SK-N-SH treated with all-trans-retinoic acid at 6 μM for 48 hours (cell line): Measurements from ENCODE around the gene FRK.

Experiments used
- ATAC-seq: fragments of 200-7000 bp; cut with Tn5 transposase; 3 replicates; pipeline ENCODE4 v1.9.1; 2020; ENCODE audit warnings: mild to moderate bottlenecking, moderate library complexity
- ARNTL ChIP-seq: fragments of 450-650 bp; formaldehyde crosslinking; IDR thresholded peaks from 2 replicates; pipeline ENCODE4 v1.5.0; 2020; ENCODE audit warnings: low read depth, mild to moderate bottlenecking, moderate library complexity, borderline replicate concordance
- BACH2 ChIP-seq: fragments of 250-450 bp; sonication (Bioruptor Pico); IDR thresholded peaks from 2 replicates; pipeline ENCODE4 v1.9.0; 2021; ENCODE audit warnings: mild to moderate bottlenecking, borderline replicate concordance
- CREB5 ChIP-seq: fragments of 250-450 bp; sonication (Bioruptor Pico); IDR thresholded peaks from 2 replicates; pipeline ENCODE4 v1.5.1; 2020; ENCODE audit warnings: low read depth, mild to moderate bottlenecking, moderate library complexity
- CSDC2 ChIP-seq: fragments of 250-450 bp; sonication (Bioruptor Pico); IDR thresholded peaks from 2 replicates; pipeline ENCODE4 v1.5.0; 2020; ENCODE audit warnings: mild to moderate bottlenecking, moderate library complexity
- ESRRG ChIP-seq: fragments of 250-450 bp; sonication (Bioruptor Pico); IDR thresholded peaks from 2 replicates; pipeline ENCODE4 v1.6.1; 2021; ENCODE audit warnings: mild to moderate bottlenecking
- GLIS3 ChIP-seq: fragments of 250-450 bp; sonication (Bioruptor Pico); IDR thresholded peaks from 2 replicates; pipeline ENCODE4 v1.5.0; 2020; ENCODE audit warnings: mild to moderate bottlenecking, moderate library complexity
- ISL1 ChIP-seq: fragments of 250-450 bp; sonication (Bioruptor Pico); IDR thresholded peaks from 2 replicates; pipeline ENCODE4 v2.1.2; 2022; ENCODE audit warnings: mild to moderate bottlenecking, moderate library complexity
- OSR1 ChIP-seq: fragments of 250-450 bp; sonication (Bioruptor Pico); IDR thresholded peaks from 2 replicates; pipeline ENCODE4 v1.8.0; 2022; ENCODE audit warnings: moderate library complexity, mild to moderate bottlenecking, inconsistent platforms
- PATZ1 ChIP-seq: fragments of 250-450 bp; sonication (Bioruptor Pico); IDR thresholded peaks from 2 replicates; pipeline ENCODE4 v1.8.0; 2020; ENCODE audit warnings: mild to moderate bottlenecking, moderate library complexity, borderline replicate concordance
- POU6F1 ChIP-seq: fragments of 250-450 bp; sonication (Bioruptor Pico); IDR thresholded peaks from 2 replicates; pipeline ENCODE4 v1.8.0; 2021; ENCODE audit warnings: low read depth, mild to moderate bottlenecking, moderate library complexity, borderline replicate concordance
- PPARA ChIP-seq: fragments of 250-450 bp; sonication (Bioruptor Pico); IDR thresholded peaks from 2 replicates; pipeline ENCODE4 v1.5.0; 2020; ENCODE audit warnings: mild to moderate bottlenecking, borderline replicate concordance
- RARB ChIP-seq: fragments of 250-450 bp; sonication (Bioruptor Pico); IDR thresholded peaks from 2 replicates; pipeline ENCODE4 v1.8.0; 2021; ENCODE audit warnings: mild to moderate bottlenecking, moderate library complexity
- SNAI2 ChIP-seq: fragments of 250-450 bp; sonication (Bioruptor Pico); IDR thresholded peaks from 2 replicates; pipeline ENCODE4 v1.5.0; 2020; ENCODE audit warnings: mild to moderate bottlenecking, moderate library complexity
- TCF4 ChIP-seq: fragments of 250-450 bp; sonication (Bioruptor Pico); IDR thresholded peaks from 2 replicates; pipeline ENCODE4 v1.8.0; 2021; ENCODE audit warnings: mild to moderate bottlenecking, moderate library complexity, borderline replicate concordance
- TOX ChIP-seq: fragments of 250-450 bp; sonication (Bioruptor Pico); IDR thresholded peaks from 2 replicates; pipeline ENCODE4 v1.8.0; 2021; ENCODE audit warnings: mild to moderate bottlenecking, moderate library complexity, borderline replicate concordance
- ZFP3 ChIP-seq: fragments of 250-450 bp; sonication (Bioruptor Pico); IDR thresholded peaks from 2 replicates; pipeline ENCODE4 v1.5.0; 2020; ENCODE audit warnings: mild to moderate bottlenecking, moderate library complexity
- ZFP30 ChIP-seq: fragments of 450-650 bp; formaldehyde crosslinking; IDR thresholded peaks from 2 replicates; pipeline ENCODE4 v1.5.0; 2022; ENCODE audit warnings: mild to moderate bottlenecking, moderate library complexity
- ZNF565 ChIP-seq: fragments of 450-650 bp; formaldehyde crosslinking; conservative IDR thresholded peaks from 2 replicates; pipeline ENCODE4 v1.5.0; 2020; ENCODE audit warnings: low read depth, mild to moderate bottlenecking, moderate library complexity
- ZNF70 ChIP-seq: fragments of 450-650 bp; formaldehyde crosslinking; IDR thresholded peaks from 2 replicates; pipeline ENCODE4 v1.5.0; 2020; ENCODE audit warnings: mild to moderate bottlenecking, moderate library complexity
- ZNF8 ChIP-seq: fragments of 450-650 bp; formaldehyde crosslinking; IDR thresholded peaks from 2 replicates; pipeline ENCODE4 v1.5.0; 2020; ENCODE audit warnings: mild to moderate bottlenecking, moderate library complexity
- TF ChIP-seq, protein P1 (sequence below): fragments of 250-450 bp; sonication (Bioruptor Pico); IDR thresholded peaks from 2 replicates; pipeline ENCODE4 v1.5.1; 2021; ENCODE audit warnings: mild to moderate bottlenecking, moderate library complexity
- TF ChIP-seq, protein P2 (sequence below): fragments of 250-450 bp; sonication (Bioruptor Pico); IDR thresholded peaks from 2 replicates; pipeline ENCODE4 v1.5.0; 2020; ENCODE audit warnings: mild to moderate bottlenecking, moderate library complexity

FRK gene

DNA sequence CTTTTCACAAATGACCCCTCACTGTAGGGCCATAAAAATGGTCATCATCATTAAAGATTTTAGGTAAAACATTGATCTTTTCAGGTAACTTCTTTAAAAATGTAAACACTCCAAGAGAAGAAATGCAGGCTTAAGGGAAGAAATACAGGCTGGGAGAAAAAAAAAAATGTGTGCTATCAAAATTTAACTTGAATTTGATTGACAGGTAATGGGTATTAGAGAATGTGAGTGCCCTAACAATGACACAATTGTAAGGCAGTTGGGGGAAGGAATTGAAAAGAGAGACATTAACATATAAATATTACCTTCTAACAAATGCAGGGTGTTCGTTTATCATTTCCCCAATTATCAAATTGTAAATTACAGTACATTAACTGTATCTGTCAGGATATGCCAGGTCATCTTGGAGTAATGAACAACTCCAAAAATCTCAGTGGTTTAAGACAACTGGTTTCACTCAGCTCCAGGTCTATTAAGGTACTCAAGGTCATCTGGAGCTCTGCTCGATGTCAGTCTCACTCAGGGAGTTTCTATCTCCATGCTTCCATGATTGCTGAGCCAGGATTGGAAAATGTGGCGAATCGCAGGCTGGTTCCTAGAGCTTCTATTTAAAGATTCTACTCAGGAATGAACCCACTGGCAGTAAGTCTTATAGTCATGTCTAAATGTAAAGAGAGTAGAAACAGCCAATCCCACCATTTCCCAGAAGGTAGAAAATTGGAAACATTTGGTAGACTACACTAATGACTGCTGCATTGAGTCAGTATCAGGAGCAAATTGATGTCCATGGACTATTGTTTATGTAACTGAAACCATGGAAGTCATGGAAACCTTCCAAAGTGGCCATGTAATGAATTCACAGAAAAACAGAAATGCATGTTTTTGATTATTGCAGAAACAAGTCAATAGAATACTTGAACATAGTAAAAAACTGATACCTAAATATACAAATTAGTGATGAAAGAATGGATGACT is 55.6 kb downstream of the FRK start:
- no peak for TF ChIP-seq ISL1 (CRISPR knock-in tag)
- no peak for TF ChIP-seq TCF4 (CRISPR knock-in tag)
- no peak for TF ChIP-seq CSDC2 (CRISPR knock-in tag)
- ATAC-seq, result no peak

GRCh38 chr6:116003668-116004067 is 57.0 kb downstream of the FRK start:
- TF ChIP-seq, protein P1, sequence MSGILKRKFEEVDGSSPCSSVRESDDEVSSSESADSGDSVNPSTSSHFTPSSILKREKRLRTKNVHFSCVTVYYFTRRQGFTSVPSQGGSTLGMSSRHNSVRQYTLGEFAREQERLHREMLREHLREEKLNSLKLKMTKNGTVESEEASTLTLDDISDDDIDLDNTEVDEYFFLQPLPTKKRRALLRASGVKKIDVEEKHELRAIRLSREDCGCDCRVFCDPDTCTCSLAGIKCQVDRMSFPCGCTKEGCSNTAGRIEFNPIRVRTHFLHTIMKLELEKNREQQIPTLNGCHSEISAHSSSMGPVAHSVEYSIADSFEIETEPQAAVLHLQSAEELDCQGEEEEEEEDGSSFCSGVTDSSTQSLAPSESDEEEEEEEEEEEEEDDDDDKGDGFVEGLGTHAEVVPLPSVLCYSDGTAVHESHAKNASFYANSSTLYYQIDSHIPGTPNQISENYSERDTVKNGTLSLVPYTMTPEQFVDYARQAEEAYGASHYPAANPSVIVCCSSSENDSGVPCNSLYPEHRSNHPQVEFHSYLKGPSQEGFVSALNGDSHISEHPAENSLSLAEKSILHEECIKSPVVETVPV, result no peak
- TF ChIP-seq ESRRG (no peak), ZNF8 (CRISPR knock-in tag) (no peak), PPARA (CRISPR knock-in tag) (no peak), PATZ1 (CRISPR knock-in tag) (no peak), TCF4 (CRISPR knock-in tag) (no peak), POU6F1 (CRISPR knock-in tag) (no peak), GLIS3 (CRISPR knock-in tag) (no peak), OSR1 (CRISPR knock-in tag) (no peak), ARNTL (no peak), BACH2 (CRISPR knock-in tag) (no peak), ISL1 (CRISPR knock-in tag) (no peak), CSDC2 (CRISPR knock-in tag) (no peak), SNAI2 (CRISPR knock-in tag) (no peak), ZFP3 (no peak), ZNF565 (CRISPR knock-in tag) (no peak)
- TF ChIP-seq, all 23 proteins: peak for 0
- ATAC-seq, result no peak

GRCh38 chr6:116002756-116003155 is 57.9 kb downstream of the FRK start:
- no peak for TF ChIP-seq GLIS3 (CRISPR knock-in tag)
- TF ChIP-seq, protein P1, result no peak
- TF ChIP-seq RARB (CRISPR knock-in tag), result no peak
- TF ChIP-seq ZNF565 (CRISPR knock-in tag), result no peak
- no peak for TF ChIP-seq TOX (CRISPR knock-in tag)
- TF ChIP-seq ZFP30 (CRISPR knock-in tag), result no peak
- TF ChIP-seq CSDC2 (CRISPR knock-in tag), result no peak
- no peak for TF ChIP-seq CREB5 (CRISPR knock-in tag)
- TF ChIP-seq BACH2 (CRISPR knock-in tag), result no peak
- no peak for TF ChIP-seq TCF4 (CRISPR knock-in tag)
- no peak for TF ChIP-seq POU6F1 (CRISPR knock-in tag)
- no peak for TF ChIP-seq OSR1 (CRISPR knock-in tag)
- no peak for TF ChIP-seq ZNF70 (CRISPR knock-in tag)
- no peak for TF ChIP-seq SNAI2 (CRISPR knock-in tag)
- TF ChIP-seq ZNF8 (CRISPR knock-in tag), result no peak
- TF ChIP-seq, protein P2, sequence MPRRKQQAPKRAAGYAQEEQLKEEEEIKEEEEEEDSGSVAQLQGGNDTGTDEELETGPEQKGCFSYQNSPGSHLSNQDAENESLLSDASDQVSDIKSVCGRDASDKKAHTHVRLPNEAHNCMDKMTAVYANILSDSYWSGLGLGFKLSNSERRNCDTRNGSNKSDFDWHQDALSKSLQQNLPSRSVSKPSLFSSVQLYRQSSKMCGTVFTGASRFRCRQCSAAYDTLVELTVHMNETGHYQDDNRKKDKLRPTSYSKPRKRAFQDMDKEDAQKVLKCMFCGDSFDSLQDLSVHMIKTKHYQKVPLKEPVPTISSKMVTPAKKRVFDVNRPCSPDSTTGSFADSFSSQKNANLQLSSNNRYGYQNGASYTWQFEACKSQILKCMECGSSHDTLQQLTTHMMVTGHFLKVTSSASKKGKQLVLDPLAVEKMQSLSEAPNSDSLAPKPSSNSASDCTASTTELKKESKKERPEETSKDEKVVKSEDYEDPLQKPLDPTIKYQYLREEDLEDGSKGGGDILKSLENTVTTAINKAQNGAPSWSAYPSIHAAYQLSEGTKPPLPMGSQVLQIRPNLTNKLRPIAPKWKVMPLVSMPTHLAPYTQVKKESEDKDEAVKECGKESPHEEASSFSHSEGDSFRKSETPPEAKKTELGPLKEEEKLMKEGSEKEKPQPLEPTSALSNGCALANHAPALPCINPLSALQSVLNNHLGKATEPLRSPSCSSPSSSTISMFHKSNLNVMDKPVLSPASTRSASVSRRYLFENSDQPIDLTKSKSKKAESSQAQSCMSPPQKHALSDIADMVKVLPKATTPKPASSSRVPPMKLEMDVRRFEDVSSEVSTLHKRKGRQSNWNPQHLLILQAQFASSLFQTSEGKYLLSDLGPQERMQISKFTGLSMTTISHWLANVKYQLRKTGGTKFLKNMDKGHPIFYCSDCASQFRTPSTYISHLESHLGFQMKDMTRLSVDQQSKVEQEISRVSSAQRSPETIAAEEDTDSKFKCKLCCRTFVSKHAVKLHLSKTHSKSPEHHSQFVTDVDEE (CRISPR knock-in tag), result no peak
- TF ChIP-seq ZFP3, result no peak
- TF ChIP-seq ISL1 (CRISPR knock-in tag), result no peak
- TF ChIP-seq PPARA (CRISPR knock-in tag), result no peak
- TF ChIP-seq ESRRG, result no peak
- no peak for ATAC-seq
